ENCODE data around the gene STIM1.

The STIM1 gene

DNA sequence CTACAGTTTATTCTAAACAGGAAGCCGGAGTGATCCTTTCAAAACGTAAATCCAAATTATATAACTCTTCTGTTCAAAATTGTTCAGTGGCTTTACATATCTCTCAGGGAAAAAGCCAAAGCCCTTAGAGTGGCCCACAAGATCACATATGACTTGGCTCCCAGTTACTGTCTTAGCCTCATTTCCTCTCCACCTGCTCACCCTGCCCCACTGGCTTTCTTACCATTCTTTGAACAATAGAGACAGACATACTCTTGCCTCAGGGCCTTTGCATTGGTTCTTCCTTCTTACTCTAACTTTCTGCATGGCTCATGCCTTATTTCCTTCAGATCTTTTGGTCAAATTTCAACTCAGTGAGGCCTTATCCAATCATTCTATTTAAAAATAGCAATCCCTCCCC lies 52.1 kb downstream of the STIM1 start:
- Histone ChIP-seq H3K36me3 (ENCODE audit: control insufficient read depth, insufficient read depth, low read length) (no peaks in the 10 kb centered on the region), H3K4me3 (replicated peaks; ENCODE audit: low read depth, low read length) (no peak overlapping the region), H3K27me3 (replicated peaks; ENCODE audit: control insufficient read depth, insufficient read depth, low read length) (no peaks in the 10 kb centered on the region)
- no peak for DNase-seq (ENCODE audit: extremely low read depth, insufficient read length)
- TF ChIP-seq, protein P1, sequence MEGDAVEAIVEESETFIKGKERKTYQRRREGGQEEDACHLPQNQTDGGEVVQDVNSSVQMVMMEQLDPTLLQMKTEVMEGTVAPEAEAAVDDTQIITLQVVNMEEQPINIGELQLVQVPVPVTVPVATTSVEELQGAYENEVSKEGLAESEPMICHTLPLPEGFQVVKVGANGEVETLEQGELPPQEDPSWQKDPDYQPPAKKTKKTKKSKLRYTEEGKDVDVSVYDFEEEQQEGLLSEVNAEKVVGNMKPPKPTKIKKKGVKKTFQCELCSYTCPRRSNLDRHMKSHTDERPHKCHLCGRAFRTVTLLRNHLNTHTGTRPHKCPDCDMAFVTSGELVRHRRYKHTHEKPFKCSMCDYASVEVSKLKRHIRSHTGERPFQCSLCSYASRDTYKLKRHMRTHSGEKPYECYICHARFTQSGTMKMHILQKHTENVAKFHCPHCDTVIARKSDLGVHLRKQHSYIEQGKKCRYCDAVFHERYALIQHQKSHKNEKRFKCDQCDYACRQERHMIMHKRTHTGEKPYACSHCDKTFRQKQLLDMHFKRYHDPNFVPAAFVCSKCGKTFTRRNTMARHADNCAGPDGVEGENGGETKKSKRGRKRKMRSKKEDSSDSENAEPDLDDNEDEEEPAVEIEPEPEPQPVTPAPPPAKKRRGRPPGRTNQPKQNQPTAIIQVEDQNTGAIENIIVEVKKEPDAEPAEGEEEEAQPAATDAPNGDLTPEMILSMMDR (IDR thresholded peaks at IDR 0.05; ENCODE audit: insufficient read depth, low read length, poor library complexity, severe bottlenecking): no peak

DNA sequence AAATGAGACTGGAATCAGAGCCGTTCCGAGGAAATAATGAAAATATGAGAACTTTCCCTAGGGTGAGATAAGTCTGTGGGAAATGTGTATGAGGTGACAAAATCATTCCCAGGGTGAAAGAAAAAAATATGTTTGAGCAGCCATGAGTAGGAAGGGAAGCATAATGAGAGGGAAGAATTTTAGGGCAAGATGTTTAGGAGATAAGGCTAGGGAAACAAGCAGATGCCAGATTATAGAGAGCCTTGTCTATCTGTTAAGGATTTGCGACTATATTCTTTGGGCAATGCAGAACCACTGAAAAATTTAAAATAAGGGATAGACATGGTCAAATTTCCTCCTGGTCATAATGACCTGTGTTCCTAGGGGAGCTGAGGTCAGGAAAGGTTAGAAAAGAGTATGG lies 54.4 kb downstream of the STIM1 start:
- no peaks in the 10 kb centered on the region for H3K27me3 ChIP-seq (replicated peaks; ENCODE audit: control insufficient read depth, insufficient read depth, low read length)
- H3K36me3 ChIP-seq (ENCODE audit: control insufficient read depth, insufficient read depth, low read length): no peaks in the 10 kb centered on the region
- TF ChIP-seq, protein P1 (IDR thresholded peaks at IDR 0.05; ENCODE audit: insufficient read depth, low read length, poor library complexity, severe bottlenecking): no peak
- H3K4me3 ChIP-seq (replicated peaks; ENCODE audit: low read depth, low read length): no peak overlapping the region
- no peak for DNase-seq (ENCODE audit: extremely low read depth, insufficient read length)

DNA sequence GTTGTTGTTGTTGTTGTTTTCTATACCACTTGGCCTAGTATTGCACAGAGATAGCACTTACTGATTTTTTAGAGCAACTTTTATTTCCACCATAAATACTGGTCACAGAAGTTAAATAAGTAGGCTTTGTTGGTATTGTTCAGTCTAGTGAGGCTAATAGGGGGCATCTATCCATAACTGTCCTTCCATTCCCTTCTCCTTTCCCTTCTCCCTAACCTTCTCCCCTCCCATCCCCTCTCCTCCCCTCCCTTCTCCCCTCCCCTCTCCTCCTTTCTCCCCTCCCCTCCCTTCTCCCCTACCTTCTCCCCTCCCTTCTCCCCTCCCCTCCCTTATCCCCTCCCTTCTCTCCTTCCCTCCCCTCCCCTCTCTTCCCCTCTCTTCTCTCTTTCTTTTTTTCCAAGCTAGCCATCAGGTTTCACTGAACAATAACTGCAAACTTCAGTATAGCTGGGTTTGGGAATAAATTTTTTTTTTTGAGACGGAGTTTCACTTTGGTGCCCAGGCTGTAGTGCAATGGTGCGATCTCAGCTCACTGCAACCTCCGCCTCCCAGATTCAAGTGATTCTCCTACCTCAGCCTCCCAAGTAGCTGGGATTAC lies 56.5 kb downstream of the STIM1 start:
- Histone ChIP-seq H3K4me3 (replicated peaks; ENCODE audit: low read depth, low read length) (no peak overlapping the region), H3K36me3 (ENCODE audit: control insufficient read depth, insufficient read depth, low read length) (no peaks in the 10 kb centered on the region), H3K27me3 (replicated peaks; ENCODE audit: control insufficient read depth, insufficient read depth, low read length) (no peaks in the 10 kb centered on the region)
- TF ChIP-seq, protein P1 (IDR thresholded peaks at IDR 0.05; ENCODE audit: insufficient read depth, low read length, poor library complexity, severe bottlenecking): no peak
- DNase-seq (ENCODE audit: extremely low read depth, insufficient read length): no peak

DNA sequence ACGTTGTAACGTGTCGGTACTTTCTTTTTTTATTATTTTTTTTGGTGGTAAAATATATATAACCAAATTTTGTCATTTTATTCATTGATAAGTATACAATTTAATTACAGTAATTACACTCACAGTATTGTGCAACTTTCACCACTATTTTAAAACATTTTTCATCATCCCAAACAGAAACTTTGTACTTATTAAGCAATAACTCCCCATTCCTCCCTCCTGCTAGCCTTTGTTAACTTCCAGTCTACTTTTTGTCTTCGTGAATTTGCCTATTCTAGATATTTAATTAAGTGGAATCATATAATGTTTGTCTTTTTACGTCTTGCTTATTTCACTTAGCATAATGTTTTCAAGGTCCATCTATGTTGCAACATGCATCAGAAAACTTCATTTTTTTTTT lies 58.5 kb downstream of the STIM1 start:
- no peaks in the 10 kb centered on the region for H3K36me3 ChIP-seq (ENCODE audit: control insufficient read depth, insufficient read depth, low read length)
- TF ChIP-seq, protein P1 (IDR thresholded peaks at IDR 0.05; ENCODE audit: insufficient read depth, low read length, poor library complexity, severe bottlenecking): no peak
- no peaks in the 10 kb centered on the region for H3K27me3 ChIP-seq (replicated peaks; ENCODE audit: control insufficient read depth, insufficient read depth, low read length)
- no peak overlapping the region for H3K4me3 ChIP-seq (replicated peaks; ENCODE audit: low read depth, low read length)
- no peak for DNase-seq (ENCODE audit: extremely low read depth, insufficient read length)

DNA sequence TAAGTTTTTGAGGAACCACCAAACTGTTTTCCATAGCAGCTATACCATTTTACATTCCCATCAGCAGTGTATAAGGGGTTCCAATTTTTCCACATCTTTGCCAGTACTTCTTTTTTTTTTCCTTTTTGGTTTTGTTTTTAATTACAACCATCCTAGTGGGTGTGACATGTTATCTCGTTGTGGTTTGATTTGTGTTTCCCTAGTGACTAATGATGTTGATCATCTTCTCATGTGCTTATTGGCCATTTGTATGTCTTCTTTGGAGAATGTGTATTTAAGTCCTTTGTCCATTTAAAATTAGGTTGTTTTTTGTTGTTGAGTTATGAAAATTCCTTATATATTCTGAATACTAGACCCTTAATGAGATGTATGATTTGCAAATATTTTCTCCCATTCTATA lies 59.3 kb downstream of the STIM1 start:
- no peak for DNase-seq (ENCODE audit: extremely low read depth, insufficient read length)
- TF ChIP-seq, protein P1 (IDR thresholded peaks at IDR 0.05; ENCODE audit: insufficient read depth, low read length, poor library complexity, severe bottlenecking): no peak
- H3K4me3 ChIP-seq (replicated peaks; ENCODE audit: low read depth, low read length): no peak overlapping the region; the same call in 1 of the 2 replicates
- no peaks in the 10 kb centered on the region for H3K36me3 ChIP-seq (ENCODE audit: control insufficient read depth, insufficient read depth, low read length)
- no peaks in the 10 kb centered on the region for H3K27me3 ChIP-seq (replicated peaks; ENCODE audit: control insufficient read depth, insufficient read depth, low read length)

DNA sequence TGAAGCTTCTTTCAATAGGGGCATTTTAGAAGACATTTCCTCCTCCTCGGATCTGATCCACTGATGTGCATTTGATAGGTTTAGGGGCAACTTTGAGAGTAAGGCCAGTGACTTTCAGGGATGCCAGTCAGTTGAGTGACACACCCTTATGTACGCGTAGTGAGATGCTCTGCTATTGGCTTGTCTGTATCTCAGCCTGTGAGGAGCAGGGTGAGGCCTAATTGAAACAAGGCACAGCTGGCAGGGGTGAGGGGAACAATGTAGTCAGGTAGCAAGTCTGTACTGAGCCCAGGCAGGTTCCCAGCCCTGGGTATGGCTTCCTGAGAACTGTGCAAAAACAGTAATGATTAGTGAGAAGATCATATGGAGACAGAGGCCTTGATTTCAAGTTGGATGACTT lies 61.5 kb downstream of the STIM1 start:
- Histone ChIP-seq H3K4me3 (replicated peaks; ENCODE audit: low read depth, low read length) (no peak overlapping the region), H3K36me3 (ENCODE audit: control insufficient read depth, insufficient read depth, low read length) (no peaks in the 10 kb centered on the region), H3K27me3 (replicated peaks; ENCODE audit: control insufficient read depth, insufficient read depth, low read length) (no peaks in the 10 kb centered on the region)
- TF ChIP-seq, protein P1 (IDR thresholded peaks at IDR 0.05; ENCODE audit: insufficient read depth, low read length, poor library complexity, severe bottlenecking): no peak
- DNase-seq (ENCODE audit: extremely low read depth, insufficient read length): no peak

Measured in GM06990 (cell line).